Body of pancreas (tissue), 4 donors: ENCODE measurements around the gene RPS4Y1. TPM values are rescaled to one million over a fixed set of nuclear protein-coding genes. Genes with fewer than 3 reads are reported as not detected.
"Not testable (repeated sequence)": the region's sequence is repeated elsewhere in the genome, so short reads cannot be mapped to it uniquely, and the experiment has no call there.

ENCODE experiments used
- ATAC-seq: fragments of 150-250 bp; one replicate; pipeline ENCODE4 v1.9.1; 2016
- DNase-seq, 4 donors: peaks; one replicate each; pipeline ENCODE4 v3.0.0-alpha.2; 2019
- H3K27ac ChIP-seq, 4 donors: fragments of 200-600 bp; sonication (generic); 1 replicate in 3 of 4; 2 replicates in 1 of 4; pipeline versions ENCODE4 v1.5.1 to v1.6.1; 2016 to 2019; ENCODE audit warnings: mild to moderate bottlenecking in 1 of 4, mixed read lengths in 1 of 4, moderate library complexity in 1 of 4
- H3K27me3 ChIP-seq, 2 donors: fragments of 200-600 bp; sonication (generic); one replicate each; pipeline ENCODE4 v1.6.0; 2016; ENCODE audit warnings: mild to moderate bottlenecking in 1 of 2
- H3K36me3 ChIP-seq, 2 donors: fragments of 200-600 bp; sonication (generic); replicated peaks in 1 of 2; 2 replicates each; pipeline ENCODE4 v1.5.1; 2016; ENCODE audit warnings: low read depth in 2 of 2; ENCODE audit not compliant: insufficient read depth in 1 of 2
- H3K4me1 ChIP-seq: fragments of 200-600 bp; sonication (generic); one replicate; pipeline ENCODE4 v1.6.0; 2016
- H3K4me3 ChIP-seq, 2 donors: fragments of 200-600 bp; sonication (generic); 1 replicate in 1 of 2; 2 replicates in 1 of 2; pipeline ENCODE4 v1.5.1; 2016 to 2019
- H3K9me3 ChIP-seq, 3 donors: fragments of 200-600 bp; sonication (generic); 1 replicate in 2 of 3; 2 replicates in 1 of 3; pipeline ENCODE4 v1.5.1; 2016
- CTCF ChIP-seq, 7 experiments: fragments of 450-650 bp in 4 of 7; fragments of 200-600 bp in 3 of 7; sonication (generic) in 3 of 7; IDR thresholded peaks; one replicate each; pipeline ENCODE4 v1.5.1; 2016 to 2019; ENCODE audit warnings: antibody characterized with exemption in 7 of 7
- POLR2A ChIP-seq, 3 donors: fragments of 450-650 bp; IDR thresholded peaks; one replicate each; pipeline ENCODE4 v1.6.1; 2016; ENCODE audit warnings: antibody characterized with exemption in 3 of 3, mild to moderate bottlenecking in 2 of 3
- WGBS, 2 donors: methylation state at CpG; one replicate each; pipeline ENCODE4 v1.1.5; 2017; 5-methylcytosine and 5-hydroxymethylcytosine counted together
- intact Hi-C: fragments of 100-400 bp; cut with DNase I; formaldehyde crosslinking; loops from one replicate; pipeline ENCODE4 v1.15.1; 2023
- total RNA-seq, 2 donors: library from RNA; depleted of rRNA; stranded (reverse); fragments of >200 nt; gene quantifications; one replicate each; pipeline ENCODE4 v1.1.0, GENCODE V29; 2016

The RPS4Y1 gene
- total RNA-seq, 2 donors from 2014 or later, result not detected

DNA sequence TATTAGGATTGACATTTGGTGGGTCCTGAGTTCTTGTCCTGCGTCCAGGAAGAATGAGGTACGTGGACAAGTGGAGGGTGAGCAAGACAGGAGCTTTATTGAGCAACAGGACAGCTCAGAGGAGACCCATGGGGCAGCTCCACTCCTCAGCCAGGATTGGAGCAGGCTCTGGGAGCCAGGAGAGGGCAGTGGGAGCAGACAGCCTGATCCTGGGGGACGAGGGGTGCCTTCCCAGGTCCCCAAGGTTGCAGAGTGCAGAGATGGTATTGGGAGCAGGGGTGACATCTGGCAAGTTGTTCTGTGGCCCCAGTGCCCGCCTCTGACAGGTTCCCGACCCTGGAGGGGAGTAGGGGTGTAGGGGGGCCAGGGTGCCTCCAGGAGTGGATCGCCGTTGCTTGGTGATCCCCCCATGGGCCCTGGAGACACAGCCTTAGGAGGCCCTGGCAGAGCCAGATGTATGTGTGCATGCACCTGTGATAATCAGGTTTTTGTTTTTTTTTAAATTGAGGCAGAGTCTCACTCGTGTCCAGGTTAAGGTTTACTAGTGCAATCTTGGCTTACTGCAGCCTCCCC, 26.7 kb downstream of the RPS4Y1 start:
- intact Hi-C loops, result no loop called here
- no peaks in the 10 kb centered on the region for H3K9me3 ChIP-seq

GRCh38 chrY:2872234-2872633, 30.8 kb downstream of the RPS4Y1 start:
- WGBS, 2 donors, result 97 to 99% methylated on average over 8 to 9 of the region's 9 CpGs
- H3K9me3 ChIP-seq, H3K4me3 ChIP-seq, H3K36me3 ChIP-seq, ATAC-seq, DNase-seq, H3K4me1 ChIP-seq, intact Hi-C loops, H3K27me3 ChIP-seq, H3K27ac ChIP-seq: not testable (repeated sequence)

More for the DNA sequence above, 26.7 kb downstream of the RPS4Y1 start:
- no peak for TF ChIP-seq POLR2A (IDR thresholded peaks at IDR 0.05)
- no peak for TF ChIP-seq CTCF (IDR thresholded peaks at IDR 0.05)
- ATAC-seq, result no peak
- Histone ChIP-seq H3K27me3 (no peaks in the 10 kb centered on the region), H3K4me1 (no peaks in the 10 kb centered on the region), H3K4me3 (no peak overlapping the region), H3K36me3 (peaks cover 0 to 3% of the 10 kb centered on the region in 2 donors), H3K27ac (no peak overlapping the region)
- WGBS, 2 donors, result 90% methylated on average over 4 of the region's 8 CpGs; no CpG with 5 or more reads in 1 of the 2 donors
- no peak for DNase-seq

GRCh38 chrY:2874211-2874610, 32.8 kb downstream of the RPS4Y1 start:
- TF ChIP-seq CTCF (IDR thresholded peaks at IDR 0.05) (no peak), POLR2A (IDR thresholded peaks at IDR 0.05) (no peak)
- Histone ChIP-seq H3K36me3 (no peaks in the 10 kb centered on the region), H3K27ac (no peak overlapping the region), H3K4me1 (no peaks in the 10 kb centered on the region), H3K27me3 (no peaks in the 10 kb centered on the region), H3K4me3 (no peak overlapping the region), H3K9me3 (no peaks in the 10 kb centered on the region)
- no peak for ATAC-seq
- WGBS, 2 donors, result 0 to 14% methylated on average over 1 of the region's 1 CpG
- no peak for DNase-seq
- intact Hi-C loops, result no loop called here

DNA sequence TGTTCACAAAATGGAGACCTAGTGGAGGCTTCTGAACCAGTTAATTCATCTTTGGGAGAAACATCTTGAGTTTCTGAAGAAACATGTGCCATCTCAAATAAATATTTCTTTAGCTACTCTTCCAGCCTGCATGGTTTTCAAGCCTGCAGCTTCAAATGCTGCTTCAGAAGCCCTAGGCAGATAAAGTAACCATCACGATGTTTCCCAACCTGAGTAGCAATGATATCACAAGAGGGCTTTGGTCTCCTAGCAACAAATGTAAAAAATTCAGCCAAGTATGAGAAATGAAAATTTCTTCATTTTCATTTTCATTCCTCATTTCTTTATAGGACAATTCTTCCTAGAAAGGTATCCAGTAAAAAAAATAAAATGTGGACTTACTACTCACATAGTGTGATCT, 42.2 kb downstream of the RPS4Y1 start:
- DNase-seq (no peak), ATAC-seq (no peak)
- no peak for TF ChIP-seq CTCF (IDR thresholded peaks at IDR 0.05)
- 57 to 60% methylated on average over 1 of the region's 1 CpG for WGBS, 2 donors
- Histone ChIP-seq H3K9me3 (no peaks in the 10 kb centered on the region), H3K4me1 (no peaks in the 10 kb centered on the region), H3K36me3 (no peaks in the 10 kb centered on the region), H3K4me3 (no peak overlapping the region), H3K27ac (no peak overlapping the region), H3K27me3 (no peaks in the 10 kb centered on the region)
- intact Hi-C loops, result no loop called here

- Histone ChIP-seq H3K36me3 (no peaks in the 10 kb centered on the region), H3K4me1 (no peaks in the 10 kb centered on the region), H3K4me3 (no peak overlapping the region), H3K27ac (no peak overlapping the region), H3K27me3 (no peaks in the 10 kb centered on the region), H3K9me3 (no peaks in the 10 kb centered on the region)
- ATAC-seq (no peak), DNase-seq (no peak)
- TF ChIP-seq CTCF (IDR thresholded peaks at IDR 0.05) (no peak), POLR2A (IDR thresholded peaks at IDR 0.05) (no peak)
- WGBS, 2 donors, result 48 to 49% methylated on average over 3 of the region's 3 CpGs
- intact Hi-C loops, result no loop called here
These were observed 44.5 kb downstream of the RPS4Y1 start for GRCh38 chrY:2885880-2886279.
